GM12878 (cell line): ENCODE data around the gene THNSL1. TPM values are rescaled to one million over a fixed set of nuclear protein-coding genes. Genes with fewer than 3 reads are reported as not detected.

ENCODE experiments used
- ATF3 ChIP-seq: IDR thresholded peaks from 2 replicates; pipeline ENCODE4 v1.6.1; 2011; ENCODE audit warnings: low read depth, mild to moderate bottlenecking, low read length, moderate library complexity, borderline replicate concordance; ENCODE audit errors: extremely low read depth
- CREM ChIP-seq: IDR thresholded peaks from 2 replicates; pipeline ENCODE4 v1.6.1; 2014; ENCODE audit warnings: antibody characterized with exemption, low read depth
- EED ChIP-seq: sonication (generic); IDR thresholded peaks from 2 replicates; pipeline ENCODE4 v1.6.1; 2016; ENCODE audit warnings: antibody characterized with exemption, low read depth
- EGR1 ChIP-seq, 2 experiments: IDR thresholded peaks; 1 replicate in 1 of 2; 2 replicates in 1 of 2; pipeline ENCODE4 v1.6.1; 2011 to 2012; ENCODE audit warnings: low read depth in 2 of 2, low read length in 2 of 2, borderline replicate concordance in 1 of 2, mild to moderate bottlenecking in 1 of 2, moderate library complexity in 1 of 2
- ESRRA ChIP-seq: IDR thresholded peaks from 2 replicates; pipeline ENCODE4 v1.6.1; 2012; ENCODE audit warnings: mild to moderate bottlenecking, low read length, improper control_type of control experiment
- GATAD2B ChIP-seq: fragments of 450-650 bp; conservative IDR thresholded peaks from 2 replicates; pipeline ENCODE4 v1.6.1; 2017; ENCODE audit warnings: low read depth, mild to moderate bottlenecking, moderate library complexity
- IKZF1 ChIP-seq: fragments of 450-650 bp; conservative IDR thresholded peaks from 2 replicates; pipeline ENCODE4 v1.6.1; 2017; ENCODE audit warnings: antibody characterized with exemption, mild to moderate bottlenecking
- IKZF2 ChIP-seq, 2 experiments: fragments of 450-650 bp; IDR thresholded peaks; 2 replicates each; pipeline ENCODE4 v1.6.1; 2017; ENCODE audit warnings: mild to moderate bottlenecking in 2 of 2, moderate library complexity in 2 of 2
- IRF4 ChIP-seq: IDR thresholded peaks from 2 replicates; pipeline ENCODE4 v1.6.1; 2011; ENCODE audit warnings: low read depth, low read length
- JUNB ChIP-seq: IDR thresholded peaks from 2 replicates; pipeline ENCODE4 v1.6.1; 2016; ENCODE audit warnings: antibody characterized with exemption, mild to moderate bottlenecking
- LARP7 ChIP-seq: fragments of 450-650 bp; IDR thresholded peaks from 2 replicates; pipeline ENCODE4 v1.6.1; 2017; ENCODE audit warnings: mild to moderate bottlenecking
- MYC ChIP-seq: IDR thresholded peaks from 2 replicates; pipeline ENCODE4 v1.6.1; 2011; ENCODE audit warnings: mild to moderate bottlenecking, low read length, moderate library complexity, inconsistent platforms; ENCODE audit not compliant: insufficient read depth, insufficient replicate concordance, insufficient read length, severe bottlenecking
- NFYB ChIP-seq: IDR thresholded peaks from 2 replicates; pipeline ENCODE4 v1.6.1; 2011; ENCODE audit warnings: low read depth, mild to moderate bottlenecking, low read length, improper control_type of control experiment, moderate library complexity; ENCODE audit not compliant: insufficient read depth
- NKRF ChIP-seq: fragments of 450-650 bp; conservative IDR thresholded peaks from 2 replicates; pipeline ENCODE4 v1.6.1; 2017; ENCODE audit warnings: mild to moderate bottlenecking, moderate library complexity
- PML ChIP-seq: IDR thresholded peaks from 2 replicates; pipeline ENCODE4 v1.6.1; 2012; ENCODE audit warnings: low read length, inconsistent platforms
- POLR2A ChIP-seq: IDR thresholded peaks from 2 replicates; pipeline ENCODE4 v1.6.1; 2011; ENCODE audit warnings: low read depth, mild to moderate bottlenecking, low read length
- POLR2AphosphoS5 ChIP-seq: IDR thresholded peaks from 2 replicates; pipeline ENCODE4 v1.6.1; 2011; ENCODE audit warnings: mild to moderate bottlenecking, low read length, inconsistent platforms
- POU2F2 ChIP-seq: IDR thresholded peaks from 3 replicates; pipeline ENCODE4 v1.6.1; 2011; ENCODE audit warnings: low read depth, mild to moderate bottlenecking, low read length, borderline replicate concordance
- RAD51 ChIP-seq: fragments of 450-650 bp; IDR thresholded peaks from 2 replicates; pipeline ENCODE4 v1.6.1; 2016; ENCODE audit warnings: moderate library complexity, mild to moderate bottlenecking, inconsistent platforms
- RB1 ChIP-seq: fragments of 450-650 bp; formaldehyde crosslinking; IDR thresholded peaks from 2 replicates; pipeline ENCODE4 v1.6.1; 2017; ENCODE audit warnings: mild to moderate bottlenecking, borderline replicate concordance
- RUNX3 ChIP-seq: IDR thresholded peaks from 2 replicates; pipeline ENCODE4 v1.6.1; 2012; ENCODE audit warnings: low read length, inconsistent platforms
- YY1 ChIP-seq: IDR thresholded peaks from 2 replicates; pipeline ENCODE4 v1.6.1; 2011; ENCODE audit warnings: low read depth, mild to moderate bottlenecking, low read length
- ZBTB40 ChIP-seq: fragments of 450-650 bp; IDR thresholded peaks from 2 replicates; pipeline ENCODE4 v1.6.1; 2016; ENCODE audit warnings: mild to moderate bottlenecking, moderate library complexity, borderline replicate concordance
- polyA plus RNA-seq, 11 experiments: library from polyadenylated mRNA; depleted of rRNA in 4 of 11; unstranded in 6 of 11; stranded (reverse) in 5 of 11; fragments of >200 nt; fragmentation: Nextera tagmentation in 4 of 11; fragmentation: Illumina TruSeq in 1 of 11; extraction: Ambion mirVana in 4 of 11; extraction: Trizol in 1 of 11; gene quantifications; 1 replicate in 1 of 11; 2 replicates in 10 of 11; pipeline versions ENCODE4 v1.2.1 to v1.2.3, GENCODE V29; 2011 to 2016; ENCODE audit warnings: inconsistent platforms in 2 of 11, missing spikeins in 2 of 11, low read depth in 1 of 11
- total RNA-seq, 4 experiments: library from RNA; depleted of rRNA in 3 of 4; stranded (reverse); fragments of >200 nt in 3 of 4; fragmentation: Illumina TruSeq in 1 of 4; extraction: Trizol in 1 of 4; gene quantifications; 2 replicates each; pipeline versions ENCODE4 v1.2.1 to v1.2.3, GENCODE V29; 2013 to 2021

Gene THNSL1
- total and polyA plus RNA-seq, 10 of the 15 experiments (the other 5 are each of a cell fraction or from before 2014, with no cell fraction given), result 4.2 to 17.5 (median 6.2) TPM

GRCh38 chr10:25016376-25017153 is at the start of gene THNSL1 (continued):
- TF ChIP-seq IRF4 (0 out of 2 replicates have a peak, but pooled peaks have one; percentile 34), YY1 (0 out of 2 replicates have a peak, but pooled peaks have one; percentile 10), IKZF1 (peak; percentile 61), JUNB (no peak), RAD51 (peak; percentile 88), RB1 (0 out of 2 replicates have a peak, but pooled peaks have one; percentile 47), NFYB (peak; percentile 47; the same call in 1 of the 2 replicates), MYC (peak; percentile 55), CREM (0 out of 2 replicates have a peak, but pooled peaks have one; percentile 5), IKZF2 (IDR thresholded peaks at IDR 0.05) (0 out of 4 replicates have a peak, but pooled peaks have one; percentile 22 to 26), PML (peak; percentile 85), EED (no peak), POLR2AphosphoS5 (peak; percentile 84), EGR1 (IDR thresholded peaks at IDR 0.05; ENCODE audit: borderline replicate concordance in 1 of 2, low read depth in 2 of 2, low read length in 2 of 2) (peak; percentile 91 to 99), GATAD2B (0 out of 2 replicates have a peak, but pooled peaks have one; percentile 46), RUNX3 (peak; percentile 20; the same call in 1 of the 2 replicates), LARP7 (peak; percentile 76), ZBTB40 (no peak), POU2F2 (peak; percentile 41; the same call in 1 of the 3 replicates), NKRF (peak; percentile 81), ESRRA (no peak), POLR2A (peak; percentile 94), ATF3 (peak; percentile 78; the same call in 1 of the 2 replicates)
